ENCODE data around the gene KIFBP.

Gene KIFBP

GRCh38 chr10:69005704-69006485 lies 17.3 kb downstream of the KIFBP start:
- TF ChIP-seq REST (IDR thresholded peaks at IDR 0.05; ENCODE audit: insufficient read depth in 1 of 2, low read depth in 2 of 2, low read length in 2 of 2) (no peak), FOXP2 (optimal IDR thresholded peaks at IDR 0.05; ENCODE audit: borderline replicate concordance, extremely low read depth, extremely low read length, insufficient read depth) (no peak), POLR2AphosphoS5 (IDR thresholded peaks at IDR 0.05; ENCODE audit: low read depth, low read length) (no peak), SIN3A (IDR thresholded peaks at IDR 0.05; ENCODE audit: borderline replicate concordance, insufficient read depth, low read length) (no peak), TAF1 (IDR thresholded peaks at IDR 0.05; ENCODE audit: borderline replicate concordance, insufficient read depth, low read length) (no peak)

- no peak for TF ChIP-seq SIN3A (IDR thresholded peaks at IDR 0.05; ENCODE audit: borderline replicate concordance, insufficient read depth, low read length)
- no peak for TF ChIP-seq FOXP2 (optimal IDR thresholded peaks at IDR 0.05; ENCODE audit: borderline replicate concordance, extremely low read depth, extremely low read length, insufficient read depth)
- no peak for TF ChIP-seq REST (IDR thresholded peaks at IDR 0.05; ENCODE audit: insufficient read depth in 1 of 2, low read depth in 2 of 2, low read length in 2 of 2)
Measured at GRCh38 chr10:69007260-69007659, 18.7 kb downstream of the KIFBP start.

GRCh38 chr10:69009360-69009759 lies 20.8 kb downstream of the KIFBP start:
- TF ChIP-seq TAF1 (IDR thresholded peaks at IDR 0.05; ENCODE audit: borderline replicate concordance, insufficient read depth, low read length) (no peak), FOXP2 (optimal IDR thresholded peaks at IDR 0.05; ENCODE audit: borderline replicate concordance, extremely low read depth, extremely low read length, insufficient read depth) (no peak), REST (IDR thresholded peaks at IDR 0.05; ENCODE audit: insufficient read depth in 1 of 2, low read depth in 2 of 2, low read length in 2 of 2) (no peak), POLR2AphosphoS5 (IDR thresholded peaks at IDR 0.05; ENCODE audit: low read depth, low read length) (no peak), SIN3A (IDR thresholded peaks at IDR 0.05; ENCODE audit: borderline replicate concordance, insufficient read depth, low read length) (no peak)

GRCh38 chr10:69010151-69010640 lies 21.6 kb downstream of the KIFBP start:
- TF ChIP-seq REST (IDR thresholded peaks at IDR 0.05; ENCODE audit: insufficient read depth in 1 of 2, low read depth in 2 of 2, low read length in 2 of 2), result no peak
- TF ChIP-seq SIN3A (IDR thresholded peaks at IDR 0.05; ENCODE audit: borderline replicate concordance, insufficient read depth, low read length), result no peak
- TF ChIP-seq POLR2AphosphoS5 (IDR thresholded peaks at IDR 0.05; ENCODE audit: low read depth, low read length), result no peak
- TF ChIP-seq FOXP2 (optimal IDR thresholded peaks at IDR 0.05; ENCODE audit: borderline replicate concordance, extremely low read depth, extremely low read length, insufficient read depth), result no peak
- TF ChIP-seq TAF1 (IDR thresholded peaks at IDR 0.05; ENCODE audit: borderline replicate concordance, insufficient read depth, low read length), result no peak
